ENCODE data around the gene PLA2G4D.
A peak's percentile ranks its signal among the peaks of the same experiment; 100 is the strongest.

Gene PLA2G4D

GRCh38 chr15:42094512-42094963 lies at the start of gene PLA2G4D:
TSS of gene PLA2G4D (minus strand) at chr15:42094562. CDS start at chr15:42094459, 103 bp downstream.
- no peak for DNase-seq

DNA sequence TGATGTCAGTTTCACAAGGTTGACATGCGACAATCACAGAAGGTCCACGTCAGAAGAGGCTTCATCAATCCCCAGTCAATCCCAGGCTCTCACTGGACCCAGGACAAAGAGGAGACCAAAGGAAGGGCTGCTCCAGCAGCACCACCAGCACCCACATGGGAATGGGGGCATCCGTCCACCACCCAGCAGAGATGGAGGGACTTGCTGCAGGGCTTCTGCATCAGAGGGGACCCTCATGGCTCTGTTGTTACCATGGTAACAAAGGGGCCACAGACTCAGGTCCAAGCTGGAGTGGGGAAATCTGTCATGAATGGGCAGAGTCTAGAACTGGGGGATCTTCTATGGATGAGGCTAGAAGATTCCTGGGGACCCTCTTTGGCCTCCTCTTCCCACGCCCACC lies 49.0 kb upstream of the PLA2G4D start:
- DNase-seq: no peak

GRCh38 chr15:42141795-42142667 lies 47.7 kb upstream of the PLA2G4D start:
- no peak for DNase-seq

DNA sequence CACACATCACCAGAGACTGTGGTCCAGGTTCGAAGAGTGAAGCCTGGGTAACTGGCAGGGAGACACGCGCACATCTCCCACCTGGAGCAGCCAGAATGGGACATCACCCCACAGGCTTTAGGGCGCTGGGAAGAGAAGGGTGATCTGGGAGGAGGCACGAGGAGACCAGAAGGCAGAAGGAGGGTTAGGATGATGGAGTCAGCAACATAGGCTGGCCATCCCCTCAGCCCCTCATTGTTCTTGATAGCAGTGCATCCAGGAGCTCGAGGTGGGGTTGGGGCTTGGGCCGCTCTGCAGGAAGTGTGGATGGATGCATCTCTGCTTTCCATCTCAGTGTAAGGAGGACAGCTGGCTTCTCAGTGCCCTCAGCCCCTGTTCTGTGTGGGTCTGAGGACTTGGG lies 46.9 kb upstream of the PLA2G4D start:
- DNase-seq: no peak

DNA sequence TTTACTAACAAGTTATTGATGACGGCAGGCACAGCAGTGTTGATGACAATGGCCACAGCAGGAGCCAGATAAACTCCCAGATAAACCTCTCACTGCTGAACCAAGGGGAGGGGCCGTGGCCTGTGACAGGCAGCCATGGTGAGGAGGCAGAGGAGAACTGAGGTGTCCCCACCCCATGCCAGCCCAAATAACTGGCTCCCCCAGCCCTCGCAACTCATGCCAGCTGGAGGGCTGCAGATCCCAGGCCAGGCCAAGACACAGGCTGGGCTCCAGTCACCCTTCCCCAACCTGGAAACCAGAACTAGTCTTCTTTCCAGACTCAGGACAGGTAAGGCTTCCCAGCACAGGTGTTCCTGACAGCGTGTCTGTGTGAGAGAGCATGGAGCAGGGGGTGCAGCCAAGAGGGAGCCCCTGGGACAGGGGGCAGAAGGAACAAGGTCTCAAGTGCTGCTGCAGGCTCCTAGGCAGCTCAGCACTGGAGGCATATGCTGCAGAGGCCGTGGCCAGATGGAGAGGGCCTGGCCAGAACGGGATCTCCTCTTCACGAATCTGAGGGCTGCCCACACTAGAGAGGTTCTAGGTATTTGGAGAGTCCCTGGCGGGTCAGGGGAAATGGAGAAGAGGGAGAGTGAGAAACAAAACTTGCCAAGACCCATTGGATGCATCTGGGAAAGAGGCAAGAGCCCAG lies 46.2 kb upstream of the PLA2G4D start:
- no peak for DNase-seq

DNA sequence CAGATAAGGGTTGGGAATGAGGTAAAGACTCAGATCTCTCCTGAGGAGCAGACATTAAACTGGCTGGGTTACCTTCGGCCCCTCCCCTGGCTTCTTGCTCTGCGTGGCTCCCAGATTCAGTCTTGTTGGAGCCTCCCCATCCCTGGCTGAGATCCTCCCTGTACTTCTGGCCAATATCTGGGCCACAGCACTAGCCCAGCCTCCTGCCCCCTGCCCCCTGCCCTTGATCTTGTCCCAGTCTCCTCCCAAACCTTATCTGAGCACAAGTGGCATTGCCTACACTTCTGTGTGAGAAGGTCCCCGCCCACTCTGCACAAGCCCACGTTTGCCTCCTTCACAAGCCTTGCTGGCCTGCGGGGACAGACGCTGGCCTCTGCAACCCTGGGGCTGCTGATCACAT lies 45.2 kb upstream of the PLA2G4D start:
- no peak for DNase-seq

DNA sequence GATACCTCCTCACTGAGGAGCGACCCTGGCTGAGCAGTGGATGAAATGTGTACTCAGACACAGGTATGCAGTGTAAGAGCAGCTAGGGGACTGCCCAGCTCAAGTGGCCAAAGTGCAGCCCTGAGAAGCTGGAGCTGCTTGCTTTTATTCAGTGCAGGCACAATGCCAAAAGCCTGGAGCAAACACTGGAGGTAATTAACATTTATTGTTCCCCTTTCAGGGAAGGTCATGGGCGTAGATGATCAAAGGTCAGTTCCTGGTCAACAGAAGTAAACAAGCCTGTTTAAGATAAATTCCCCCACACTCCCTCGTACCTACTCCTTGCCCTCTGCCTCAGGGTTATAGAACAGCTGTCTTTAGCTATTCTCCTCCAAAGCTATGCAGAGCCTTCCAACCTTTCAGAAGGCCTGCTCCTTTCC lies 44.6 kb upstream of the PLA2G4D start:
- no peak for DNase-seq

DNA sequence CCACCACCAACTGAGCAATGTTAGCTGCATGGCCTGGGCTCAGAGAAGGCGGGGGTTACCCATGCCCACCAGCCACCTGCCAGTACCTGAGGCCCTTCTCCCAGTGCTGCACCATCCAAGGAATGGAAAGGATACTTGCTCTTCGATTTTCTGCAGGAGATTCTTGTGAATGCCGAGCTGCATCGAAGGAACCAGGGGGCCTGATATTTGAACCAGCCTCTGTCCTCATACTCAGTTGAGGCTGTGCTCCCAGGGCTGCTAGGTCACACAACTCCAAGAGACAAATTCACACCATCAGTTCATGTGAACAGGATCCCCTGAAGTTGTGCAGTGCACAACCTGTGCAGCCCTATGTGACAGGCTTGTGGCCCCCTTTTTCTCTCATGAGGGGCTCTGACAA lies 44.0 kb upstream of the PLA2G4D start:
- no peak for DNase-seq

DNA sequence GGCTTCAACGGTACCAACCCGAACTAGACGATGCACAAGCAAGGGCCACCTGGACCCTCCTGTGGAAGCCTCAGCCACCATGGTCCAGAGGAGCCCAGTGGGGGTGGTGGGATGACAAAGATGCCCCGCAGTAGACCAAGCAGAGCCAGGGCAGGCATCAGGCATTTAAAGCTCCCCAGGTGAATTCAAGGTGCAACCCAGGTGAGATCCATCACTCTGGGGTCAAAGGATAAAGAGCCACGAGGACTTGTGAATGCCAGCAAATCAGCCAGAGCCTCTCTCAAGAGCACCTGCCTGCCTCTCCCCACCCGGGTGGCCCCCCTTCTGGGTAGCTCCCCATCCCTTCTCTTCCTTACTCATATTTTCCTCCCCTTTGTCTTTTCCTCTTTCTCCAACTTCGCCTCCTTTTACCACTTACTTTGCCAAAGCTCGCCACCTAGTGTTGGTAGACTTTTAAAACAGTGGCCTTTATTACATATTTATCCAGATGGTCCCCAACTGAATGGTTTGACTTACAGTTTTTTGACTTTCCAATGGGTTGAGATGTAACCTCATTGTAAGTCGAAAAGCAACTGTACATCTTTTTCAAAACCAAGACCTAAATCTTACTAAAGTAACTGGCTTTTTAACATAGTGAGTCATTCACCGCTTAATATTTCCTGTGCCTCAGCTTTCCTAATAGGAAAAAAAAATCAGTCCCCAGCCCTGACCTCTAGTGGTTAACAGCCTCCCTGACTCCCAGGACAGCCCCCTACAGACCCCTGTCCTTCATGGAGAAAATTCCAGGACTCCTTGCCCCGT lies 43.3 kb upstream of the PLA2G4D start:
- peak; percentile 38 to 52 for DNase-seq

DNA sequence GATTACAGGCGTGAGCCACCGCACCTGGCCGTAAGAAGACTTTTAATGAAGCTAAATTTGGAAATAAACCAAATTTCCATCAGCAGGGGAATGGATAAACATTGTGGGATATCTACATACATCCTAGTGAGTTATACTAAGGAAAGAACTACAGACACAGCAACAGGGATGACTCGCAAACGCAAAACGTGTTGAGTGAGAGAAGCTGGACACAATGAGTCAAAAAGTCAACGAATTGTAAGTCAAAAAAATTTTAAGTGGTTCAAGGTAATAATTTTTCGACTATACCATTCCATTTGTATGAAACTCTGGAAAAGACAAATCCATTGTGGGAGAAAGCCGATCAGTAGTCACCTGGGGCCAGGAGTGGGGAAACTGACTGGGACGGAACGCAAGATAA lies 42.2 kb upstream of the PLA2G4D start:
- no peak for DNase-seq

DNA sequence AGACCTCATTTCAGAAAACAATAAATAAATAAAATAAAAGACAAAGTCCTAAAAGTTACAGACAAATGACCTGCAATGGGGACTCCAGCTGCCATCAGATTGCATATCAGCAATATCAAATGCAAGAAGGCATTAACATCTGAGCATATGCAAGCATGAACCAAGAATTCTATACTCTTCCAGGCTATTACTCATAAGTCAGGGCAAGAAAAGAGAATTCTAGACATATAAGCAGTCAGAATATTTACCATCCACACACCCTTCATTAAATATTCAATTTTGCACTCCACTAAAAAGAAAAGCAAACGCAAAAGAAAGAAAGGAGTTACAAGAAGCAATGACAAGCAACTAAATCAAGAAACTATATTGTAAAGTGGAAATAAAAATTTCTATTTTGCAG lies 41.0 kb upstream of the PLA2G4D start:
- DNase-seq: no peak

DNA sequence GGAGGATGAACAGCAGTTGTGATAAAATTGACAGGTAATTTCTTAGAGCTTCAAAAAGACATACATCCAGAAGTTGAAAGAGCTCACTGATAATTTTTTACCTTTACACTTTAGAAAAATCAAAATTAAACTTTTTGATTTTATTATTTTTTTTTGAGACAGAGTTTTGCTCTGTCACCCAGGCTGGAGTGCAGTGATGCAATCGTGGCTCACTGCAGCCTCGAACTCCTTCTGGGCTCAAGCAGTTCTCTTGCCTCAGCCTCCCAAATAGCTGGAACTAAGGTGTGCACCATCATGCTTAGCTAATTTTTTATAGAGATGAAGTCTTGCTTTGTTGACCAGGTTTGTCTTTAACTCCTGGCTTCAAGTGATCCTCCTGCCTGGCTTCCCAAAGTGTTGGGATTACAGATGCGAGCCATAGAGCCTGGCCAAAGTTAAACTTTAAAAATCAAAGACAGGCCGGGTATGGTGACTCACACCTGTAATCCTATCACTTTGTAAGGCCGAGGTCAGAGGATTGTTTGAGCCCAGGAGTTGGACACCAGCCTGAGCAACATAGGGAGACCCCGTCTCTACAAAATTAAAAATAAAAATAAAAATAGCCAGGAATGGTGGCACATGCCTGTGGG lies 40.4 kb upstream of the PLA2G4D start:
- no peak for DNase-seq

- peak; percentile 25 to 56 for DNase-seq
These were observed 39.6 kb upstream of the PLA2G4D start for GRCh38 chr15:42133886-42134502.

DNA sequence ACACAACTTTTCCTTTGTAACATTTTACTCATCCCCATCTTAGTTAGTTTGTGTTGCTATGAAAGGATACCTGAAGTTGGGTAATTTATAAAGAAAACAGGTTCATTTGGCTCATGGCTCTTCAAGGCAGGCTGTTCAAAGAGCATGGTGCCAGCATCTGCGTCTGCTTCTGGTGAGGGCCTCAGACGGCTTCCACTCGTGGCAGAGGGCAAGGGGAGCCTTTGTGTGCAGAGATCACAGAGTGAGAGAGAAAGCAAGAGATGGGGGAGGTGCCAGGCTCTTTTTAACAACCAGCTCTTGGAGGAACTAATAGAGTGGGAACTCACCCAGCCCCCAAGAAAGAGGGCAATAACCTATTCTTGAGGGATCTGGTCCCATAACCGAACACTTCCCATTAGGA lies 39.0 kb upstream of the PLA2G4D start:
- no peak for DNase-seq

DNA sequence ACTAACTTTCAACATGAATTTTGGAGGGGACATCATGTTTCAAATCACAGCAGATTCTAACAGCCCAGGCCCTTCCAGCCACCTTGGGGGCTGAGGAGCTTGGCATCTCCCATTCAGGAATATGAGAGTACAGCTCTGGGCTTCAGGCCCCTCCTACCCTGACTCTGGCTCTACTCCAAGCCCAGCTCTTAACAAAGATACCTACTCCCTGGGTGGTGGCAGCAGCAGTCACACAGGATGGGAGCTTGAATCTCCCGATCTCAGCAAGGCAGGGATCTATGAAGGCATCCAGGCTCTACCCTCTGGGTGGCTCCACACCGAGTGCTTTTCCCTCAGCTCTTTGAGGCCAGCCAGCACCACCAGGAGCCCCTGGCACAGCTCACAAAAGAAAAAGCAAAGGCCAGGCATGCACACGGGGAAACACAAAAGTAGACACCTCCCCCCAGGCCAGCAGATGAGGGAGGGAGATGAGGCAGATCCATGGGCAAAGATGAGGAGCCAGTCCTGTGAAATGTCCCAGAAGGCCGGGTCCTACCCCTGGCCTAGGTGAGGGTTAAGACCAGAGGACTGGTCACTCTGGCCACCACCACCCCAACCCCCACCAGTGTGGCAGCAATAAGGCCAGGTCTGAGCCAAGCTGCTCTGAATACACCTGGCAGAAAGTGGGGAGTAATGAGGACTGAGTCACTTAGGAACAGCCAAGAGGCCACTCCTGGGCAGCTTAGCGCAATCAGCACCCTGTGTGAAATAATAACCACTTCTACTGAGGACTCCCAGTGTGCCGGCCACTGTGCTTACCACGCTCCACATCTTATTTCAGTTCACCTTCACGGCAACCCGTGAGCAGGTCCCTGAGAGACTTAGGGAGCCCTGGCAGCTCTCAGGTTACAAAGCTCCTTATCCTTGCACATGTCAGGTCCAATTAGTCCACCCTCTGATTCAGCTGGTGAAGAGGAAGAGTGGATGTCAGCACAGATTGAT lies 37.8 kb upstream of the PLA2G4D start:
- DNase-seq: no peak

DNA sequence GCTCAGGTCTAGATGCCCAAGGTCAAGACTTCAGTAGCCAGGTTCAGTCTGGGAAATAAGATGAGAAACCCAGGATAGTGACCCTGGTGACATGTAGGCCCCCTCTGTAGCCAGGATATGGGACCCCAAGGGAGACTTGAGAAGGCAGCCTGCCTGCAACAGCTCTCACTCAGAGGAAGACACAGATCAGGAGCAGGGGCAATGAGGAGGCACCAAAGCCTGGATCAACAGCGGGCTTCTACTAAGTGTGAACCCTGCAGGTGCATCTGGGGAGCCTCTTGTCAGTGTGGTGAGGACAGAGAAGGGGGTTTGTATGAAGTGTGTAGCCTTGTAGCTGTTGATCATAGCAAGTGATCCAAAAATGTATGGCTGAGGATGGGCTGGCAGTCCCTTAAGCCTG lies 36.6 kb upstream of the PLA2G4D start:
- DNase-seq: no peak

DNA sequence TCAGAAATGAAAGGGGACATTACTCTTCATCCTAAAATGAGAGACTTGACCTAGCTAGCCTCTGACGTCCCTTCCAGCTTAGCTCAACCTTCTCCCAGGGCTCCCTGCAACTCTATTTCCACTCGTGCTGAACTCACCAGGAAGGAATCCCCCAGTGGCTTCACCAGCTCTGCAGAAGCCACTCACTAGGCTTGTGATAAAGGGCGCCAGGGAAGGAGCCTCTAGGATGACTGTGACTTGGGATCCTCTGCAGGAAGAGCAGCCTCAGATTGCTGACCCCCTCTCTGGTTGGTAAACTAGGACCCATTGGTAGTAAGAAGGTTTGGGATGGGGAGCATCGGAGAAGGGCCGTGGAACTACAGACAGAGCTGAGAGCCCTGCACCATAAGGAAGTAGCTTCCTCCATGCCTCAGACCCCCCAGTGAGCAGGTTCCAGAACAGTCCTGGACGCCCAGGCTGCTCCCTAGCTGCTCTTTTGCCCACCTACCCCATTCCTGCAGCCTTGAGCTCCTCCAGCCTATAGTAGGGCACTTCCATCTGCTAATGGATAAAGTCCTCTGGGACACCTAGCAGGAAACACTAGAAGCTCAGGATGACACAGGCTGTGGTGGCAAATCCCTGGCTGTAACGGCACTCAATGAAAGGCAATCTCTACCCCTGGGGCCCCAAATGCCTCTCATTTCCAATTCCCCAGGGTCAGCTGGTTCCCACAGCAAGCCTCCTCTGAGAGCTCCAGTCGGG lies 36.1 kb upstream of the PLA2G4D start:
- no peak for DNase-seq

DNA sequence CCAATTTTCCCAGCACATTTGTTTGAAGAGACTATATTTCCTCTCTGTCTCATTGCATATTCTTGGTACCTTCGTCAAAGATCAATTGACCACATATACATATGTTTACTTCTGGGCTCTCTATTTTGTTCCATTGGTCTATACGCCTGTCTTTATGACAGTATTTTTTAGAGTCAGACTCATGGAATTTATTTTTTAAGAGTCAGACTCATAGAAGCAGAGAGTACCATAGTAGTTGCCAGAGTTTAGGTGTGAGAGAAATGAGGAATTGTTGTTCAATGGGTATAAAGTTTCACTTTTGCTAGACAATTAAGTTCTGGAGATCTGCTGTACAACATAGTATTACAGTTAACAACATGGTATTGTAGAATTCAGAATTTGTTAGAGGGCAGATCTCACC lies 35.0 kb upstream of the PLA2G4D start:
- DNase-seq: no peak

DNA sequence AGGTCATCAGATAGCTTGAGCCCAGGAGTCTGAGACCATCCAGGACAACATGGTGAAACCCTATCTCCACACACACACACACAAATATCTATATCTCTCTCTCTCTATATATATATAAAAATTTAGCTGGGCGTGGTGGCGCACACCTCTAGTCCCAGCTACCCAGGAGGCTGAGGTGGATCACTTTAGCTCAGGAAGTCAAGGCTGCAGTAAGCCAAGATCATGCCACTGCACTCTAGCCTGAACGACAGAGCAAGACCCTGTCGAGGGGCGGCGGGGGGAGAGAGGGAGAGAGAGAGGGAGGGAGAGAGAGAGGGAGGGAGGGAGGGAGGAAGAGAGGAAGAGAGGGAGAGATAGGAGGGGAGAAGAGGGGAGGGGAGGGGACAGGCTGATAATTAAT lies 34.1 kb upstream of the PLA2G4D start:
- no peak for DNase-seq

DNA sequence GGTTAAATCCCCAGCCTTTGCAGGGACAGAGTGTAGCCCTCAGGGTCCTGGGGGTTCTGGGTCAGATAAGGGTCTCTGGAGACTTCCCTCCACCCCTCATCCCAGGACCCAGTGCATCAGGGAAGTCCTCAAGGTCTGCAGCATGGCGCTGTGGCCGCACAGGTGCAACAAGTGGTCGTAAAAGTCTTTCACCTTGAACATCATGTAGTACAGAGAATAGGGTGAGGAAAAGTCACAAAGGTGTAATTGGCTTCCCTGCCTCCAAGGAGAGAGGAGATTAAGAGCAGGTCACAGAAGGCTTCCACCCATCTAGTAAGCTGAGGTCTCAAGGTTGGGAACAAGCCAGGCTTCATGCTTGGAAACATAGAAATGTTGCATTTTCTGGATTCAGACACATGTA lies 29.2 kb upstream of the PLA2G4D start:
- DNase-seq: no peak

GRCh38 chr15:42121682-42122081 lies 27.3 kb upstream of the PLA2G4D start:
- no peak for DNase-seq
